HG02610 (cell line): Measurements from ENCODE around the gene SYNJ2.
A peak's percentile ranks its signal among the peaks of the same experiment; 100 is the strongest.

Experiments used
- ATAC-seq: cut with Tn5 transposase; IDR thresholded peaks from one replicate; pipeline ENCODE4 v1.9.1; 2021; ENCODE audit warnings: mild to moderate bottlenecking, moderate library complexity; ENCODE audit not compliant: unreplicated experiment

SYNJ2 gene

DNA sequence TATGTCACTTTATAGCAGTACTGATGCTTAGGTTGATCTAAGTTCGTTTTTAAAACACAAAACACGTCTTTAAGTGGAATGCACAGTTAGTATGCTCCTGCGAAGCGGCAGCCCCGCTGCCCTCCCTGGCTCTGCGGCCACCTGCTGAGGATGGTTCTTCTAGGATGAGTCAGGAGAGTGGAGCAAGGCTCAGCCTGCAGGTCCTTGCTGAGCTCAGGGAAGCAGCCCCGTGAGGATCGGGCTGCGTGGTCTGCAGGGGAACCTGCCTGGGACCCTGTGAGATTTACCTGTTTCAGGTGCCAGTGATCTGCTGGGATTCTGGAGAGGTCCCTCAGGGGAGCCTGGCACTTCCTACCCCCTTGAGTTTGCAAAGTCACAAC, 57.5 kb downstream of the SYNJ2 start:
- ATAC-seq = no peak

DNA sequence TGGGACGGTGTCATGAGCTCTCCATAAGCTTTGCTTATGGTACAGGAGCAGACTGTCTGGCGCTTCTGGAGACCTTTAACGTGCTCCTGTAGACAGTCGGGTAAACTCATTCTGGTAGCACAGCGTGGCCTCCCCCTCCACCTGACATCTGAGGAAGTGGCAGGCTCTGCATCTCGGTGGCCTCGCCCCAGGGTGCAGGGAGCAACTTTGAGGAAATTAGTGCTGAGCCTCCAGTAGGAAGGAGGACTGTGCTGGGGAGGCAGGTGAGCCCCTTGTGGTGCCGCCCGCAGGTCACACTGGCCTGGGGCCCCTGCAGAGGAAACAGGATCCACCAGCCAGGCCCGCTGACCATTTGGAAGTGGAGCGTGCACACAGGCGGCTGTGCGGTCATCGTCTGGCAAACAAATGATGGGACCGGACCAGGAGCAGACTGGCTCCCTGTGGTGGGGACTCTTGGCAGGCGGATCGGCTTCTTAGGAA, 57.9 kb downstream of the SYNJ2 start:
- peak; percentile 46 for ATAC-seq

DNA sequence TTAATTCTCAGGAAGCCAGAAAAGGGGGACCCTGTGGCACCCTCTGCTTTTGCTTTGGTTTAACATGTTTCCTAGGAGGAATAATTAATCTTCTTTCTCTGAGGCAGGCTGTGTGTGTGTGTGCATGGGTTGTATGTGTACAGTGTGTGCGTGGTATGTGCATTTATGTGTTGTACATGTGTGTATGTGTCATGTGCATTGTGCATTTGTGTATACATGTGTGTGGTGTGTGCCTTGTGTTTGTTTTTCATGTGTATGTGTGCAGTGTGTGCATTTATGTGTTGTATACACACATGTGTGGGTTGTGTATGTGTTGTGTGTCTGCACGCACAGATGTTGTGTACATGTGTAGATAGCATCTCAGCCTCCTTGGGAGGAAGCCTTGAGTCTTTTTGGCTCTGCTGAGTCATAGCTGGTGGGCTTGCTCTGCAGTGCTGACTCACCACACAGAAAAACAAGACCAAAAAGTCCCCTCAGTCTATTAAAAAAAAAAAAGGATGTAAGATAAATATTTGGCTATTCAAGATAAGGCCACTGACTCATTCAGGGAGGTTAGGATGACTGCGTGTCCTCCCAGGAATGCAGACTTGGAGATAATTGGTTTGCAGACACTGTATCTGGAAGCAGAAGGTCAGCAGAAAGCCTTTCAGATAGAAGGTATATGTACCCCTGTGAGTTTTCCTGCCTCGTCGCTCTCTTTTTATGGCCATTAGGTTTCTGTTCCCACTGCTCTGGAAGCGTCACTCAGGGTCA, 58.6 kb downstream of the SYNJ2 start:
- ATAC-seq = peak; percentile 85

DNA sequence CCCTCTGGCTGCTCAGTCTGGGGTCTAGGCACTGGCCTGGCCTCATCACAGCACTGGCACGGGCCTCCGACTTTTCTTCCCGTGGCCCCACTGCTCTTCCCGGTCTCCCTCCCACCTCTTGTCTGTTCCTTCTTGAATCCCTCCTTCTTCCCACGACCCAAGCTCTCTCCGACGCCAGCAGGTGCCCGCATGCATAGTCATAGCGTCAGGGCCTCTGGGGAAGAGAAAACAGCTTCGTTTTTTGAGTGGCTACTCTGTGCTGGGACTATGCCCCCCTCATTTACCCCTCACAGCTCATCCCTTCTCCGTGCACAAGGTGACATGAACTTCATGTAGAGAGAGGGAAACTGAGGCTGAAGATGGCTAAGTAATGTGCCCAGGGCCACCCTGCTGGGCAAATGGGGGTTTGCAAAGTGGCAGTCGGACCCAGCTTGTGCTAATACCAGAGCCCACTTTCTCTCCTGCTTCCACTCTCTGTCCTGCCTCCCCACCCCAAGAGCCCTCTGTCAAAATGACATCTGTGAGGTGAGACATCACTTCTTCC, 59.2 kb downstream of the SYNJ2 start:
- no peak for ATAC-seq

DNA sequence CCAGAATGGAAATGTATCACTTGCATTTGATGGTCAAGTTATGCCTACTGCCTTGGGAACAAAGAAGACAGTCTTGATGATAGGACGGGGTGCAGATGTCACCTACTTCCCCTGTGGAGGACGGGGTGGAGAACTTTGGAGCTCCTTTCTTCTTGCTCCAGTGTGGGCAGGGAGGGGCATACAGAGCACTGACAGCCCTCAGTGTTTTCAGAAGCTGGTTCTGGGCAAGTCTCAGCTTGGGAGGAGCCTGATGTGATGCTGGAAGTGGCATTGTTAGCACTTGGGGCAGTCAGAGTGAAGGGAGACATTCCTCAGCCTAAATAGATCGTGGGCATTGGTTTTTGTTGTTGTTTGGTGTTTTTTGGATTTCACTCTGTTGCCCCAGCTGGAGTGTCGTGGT, 59.7 kb downstream of the SYNJ2 start:
- no peak for ATAC-seq

DNA sequence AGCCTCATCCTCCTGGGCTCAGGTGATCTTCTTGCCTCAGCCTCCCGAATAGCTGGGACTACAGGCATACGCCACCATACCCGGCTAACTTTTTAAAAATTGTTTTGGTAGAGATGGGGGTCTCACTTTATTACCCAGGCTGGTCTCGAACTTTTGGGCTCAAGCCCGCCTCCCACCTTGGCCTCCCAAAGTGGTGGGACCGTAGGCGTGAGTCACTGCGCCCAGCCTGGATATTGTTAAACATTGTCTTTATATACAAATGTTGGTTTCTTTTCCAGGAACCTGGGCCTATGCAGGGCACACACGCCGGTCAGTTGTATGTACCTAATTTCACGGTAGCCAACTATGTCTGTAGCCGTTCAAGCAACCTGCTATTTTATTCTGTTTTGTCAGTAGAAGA, 60.1 kb downstream of the SYNJ2 start:
- ATAC-seq = no peak

DNA sequence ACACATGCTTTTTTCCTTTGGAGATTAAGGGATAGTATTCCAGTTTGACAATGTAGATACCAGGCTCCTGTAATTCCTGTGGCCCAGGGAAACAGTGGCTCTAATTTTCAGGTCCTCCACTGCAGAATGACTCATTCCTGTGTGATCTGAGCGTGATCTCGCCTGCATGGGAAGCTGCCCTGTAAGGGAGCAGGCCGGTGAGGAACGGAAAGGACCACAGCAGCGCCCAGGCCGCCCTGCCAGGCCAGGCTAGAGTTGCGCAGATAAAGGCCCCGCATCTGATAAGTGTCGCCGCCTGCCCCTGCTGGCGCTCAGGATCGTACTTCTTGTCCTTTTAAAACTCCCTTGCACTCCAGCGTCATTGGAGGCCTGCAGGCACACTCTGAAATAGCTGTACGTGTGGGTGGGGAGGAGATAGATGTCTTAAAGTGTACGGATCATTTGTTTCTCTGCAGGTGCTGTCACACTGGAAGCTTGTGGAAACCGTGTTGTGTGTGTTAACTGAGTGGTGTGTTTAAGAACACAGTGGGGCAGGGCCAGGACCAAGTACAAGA, 60.7 kb downstream of the SYNJ2 start:
- ATAC-seq = no peak

DNA sequence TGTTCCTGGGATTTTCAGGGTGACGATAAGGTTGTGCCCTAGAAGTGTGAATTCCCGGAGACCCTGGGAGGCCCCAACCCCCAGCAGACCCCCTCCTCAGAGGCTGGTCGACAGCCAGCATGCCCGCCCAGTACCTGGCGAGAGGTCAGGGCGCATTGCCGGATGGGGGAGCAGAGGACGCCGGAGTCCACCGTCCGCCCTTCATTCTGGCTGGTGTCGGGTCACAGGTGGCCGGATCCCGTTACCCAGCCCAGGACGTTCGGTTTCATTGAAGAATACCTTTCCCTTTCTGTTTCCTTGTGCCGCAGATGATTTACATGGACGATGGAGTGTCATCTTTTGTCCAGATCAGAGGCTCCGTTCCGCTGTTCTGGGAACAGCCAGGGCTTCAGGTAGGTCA, 61.3 kb downstream of the SYNJ2 start:
- no peak for ATAC-seq

DNA sequence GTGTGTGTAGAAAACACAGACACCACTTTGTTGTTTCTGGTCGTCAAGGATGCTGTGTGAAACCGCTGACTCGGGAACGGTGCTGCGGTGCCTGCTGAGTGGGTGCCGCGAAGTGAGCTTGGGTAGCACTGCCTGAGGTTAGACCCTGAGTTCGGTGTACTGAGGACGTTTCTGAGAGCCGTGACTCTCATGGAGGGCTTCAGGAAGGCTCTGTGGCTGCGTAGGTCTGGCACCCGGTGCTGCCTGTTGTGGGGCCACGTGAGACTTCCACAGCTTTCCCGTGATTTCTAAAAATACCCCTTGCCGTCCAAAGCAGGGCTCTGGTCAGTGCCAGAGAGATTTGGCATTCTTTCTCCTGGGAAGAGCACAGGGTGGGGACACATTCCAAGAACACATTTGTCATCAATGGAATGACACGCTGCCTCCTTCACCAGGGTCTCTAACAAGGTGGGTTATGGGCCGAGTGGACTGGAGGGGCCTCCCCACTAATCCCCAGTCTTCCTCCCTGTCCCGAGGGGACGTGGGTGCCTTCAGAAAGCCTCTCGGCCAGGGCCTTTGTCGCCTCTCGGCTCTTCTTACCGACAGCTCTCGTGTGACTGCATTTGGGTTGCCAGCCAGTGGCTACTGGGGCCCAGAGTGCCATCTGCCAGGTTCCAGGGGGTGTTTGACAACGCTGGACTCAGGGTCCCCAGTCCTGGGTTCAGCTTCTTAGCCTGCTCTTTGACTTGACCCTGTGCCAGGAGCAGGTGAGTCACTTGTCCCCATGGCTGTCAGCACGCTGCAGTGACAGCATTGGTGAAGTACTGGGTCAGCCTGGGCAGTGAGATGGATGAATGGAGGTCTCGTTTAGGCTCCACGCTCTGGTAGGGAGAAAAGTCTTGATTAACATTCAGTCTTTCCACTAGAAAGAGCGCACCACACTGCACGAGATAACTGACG, 62.2 kb downstream of the SYNJ2 start:
- no peak for ATAC-seq

DNA sequence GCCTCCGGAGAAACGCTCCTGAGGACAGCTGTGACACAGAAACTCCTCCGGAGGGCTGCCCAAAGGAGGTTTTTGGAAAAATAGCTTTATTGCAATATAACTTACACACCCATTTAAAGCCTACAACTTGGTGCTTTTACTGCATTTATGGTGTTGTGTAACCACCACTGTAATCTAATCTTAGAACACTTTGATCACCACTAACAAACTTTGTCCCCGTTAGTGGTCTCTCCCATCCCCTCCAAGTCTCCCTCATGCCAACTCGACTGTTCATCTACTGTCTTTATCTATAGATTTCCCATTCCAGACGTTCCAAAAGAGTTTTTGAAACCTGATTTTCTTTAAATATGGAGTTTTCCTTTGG, 62.8 kb downstream of the SYNJ2 start:
- ATAC-seq = no peak

DNA sequence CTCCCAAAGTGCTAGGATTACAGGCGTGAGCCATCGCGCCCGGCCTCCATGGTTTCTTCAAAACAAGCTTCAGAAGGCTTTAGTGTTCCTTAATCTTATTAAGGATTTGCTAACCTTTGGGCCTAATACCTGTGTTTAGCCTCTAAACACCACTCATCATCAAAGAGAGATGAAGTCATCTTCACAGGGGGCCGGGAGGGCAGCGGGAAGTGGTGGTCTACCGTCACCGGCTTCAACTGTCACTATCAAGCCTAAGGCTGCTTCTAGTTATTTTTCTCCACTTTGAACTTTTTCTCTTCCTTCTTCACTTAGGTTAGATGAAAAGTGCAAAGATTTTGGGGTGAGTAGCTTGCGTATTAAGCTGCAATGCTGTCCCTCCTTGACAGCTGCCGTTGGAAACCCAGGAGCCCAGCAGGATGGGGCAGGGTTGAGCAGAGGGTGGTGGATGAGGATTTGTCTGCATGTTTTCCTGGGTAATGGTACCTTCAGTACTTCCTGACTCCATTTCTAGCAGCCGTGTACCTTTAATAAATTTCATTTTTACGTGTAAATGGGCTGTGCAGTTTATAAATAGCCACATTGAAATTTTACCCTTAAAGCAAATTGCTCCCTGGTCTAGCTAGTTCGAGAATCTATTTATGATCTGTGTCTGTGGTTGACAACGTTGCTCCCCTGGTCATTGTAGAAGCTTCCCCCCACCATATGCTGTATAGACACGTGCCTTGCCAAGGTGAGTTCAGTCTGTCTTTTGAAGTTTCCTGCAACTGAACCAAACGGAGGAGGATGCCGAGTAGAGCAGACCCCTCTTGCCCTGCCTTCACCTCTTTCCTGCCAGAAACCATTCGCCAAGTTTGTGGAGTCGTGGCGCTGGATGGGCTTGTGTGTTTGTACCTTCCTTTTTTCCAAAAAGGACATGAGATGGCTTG, 64.8 kb downstream of the SYNJ2 start:
- no peak for ATAC-seq

DNA sequence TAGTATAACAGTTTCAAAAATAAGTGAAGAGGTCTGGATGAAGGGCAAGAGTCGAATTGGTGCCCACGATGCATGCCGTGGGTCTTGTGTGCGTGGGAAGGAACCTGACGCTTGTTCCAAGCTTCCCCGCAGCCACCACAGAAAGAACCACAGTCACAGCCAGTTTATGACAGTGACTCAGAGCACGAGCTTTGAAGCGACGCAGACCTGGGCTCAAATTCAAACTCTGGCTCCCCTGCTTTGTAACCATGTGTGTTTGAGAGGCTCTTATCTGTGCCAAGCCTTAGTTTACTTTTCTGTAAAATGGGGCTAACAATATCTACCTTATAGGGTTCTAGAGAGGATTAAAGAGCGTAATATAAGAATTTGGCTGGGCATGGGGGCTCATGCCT, 65.5 kb downstream of the SYNJ2 start:
- ATAC-seq = no peak

DNA sequence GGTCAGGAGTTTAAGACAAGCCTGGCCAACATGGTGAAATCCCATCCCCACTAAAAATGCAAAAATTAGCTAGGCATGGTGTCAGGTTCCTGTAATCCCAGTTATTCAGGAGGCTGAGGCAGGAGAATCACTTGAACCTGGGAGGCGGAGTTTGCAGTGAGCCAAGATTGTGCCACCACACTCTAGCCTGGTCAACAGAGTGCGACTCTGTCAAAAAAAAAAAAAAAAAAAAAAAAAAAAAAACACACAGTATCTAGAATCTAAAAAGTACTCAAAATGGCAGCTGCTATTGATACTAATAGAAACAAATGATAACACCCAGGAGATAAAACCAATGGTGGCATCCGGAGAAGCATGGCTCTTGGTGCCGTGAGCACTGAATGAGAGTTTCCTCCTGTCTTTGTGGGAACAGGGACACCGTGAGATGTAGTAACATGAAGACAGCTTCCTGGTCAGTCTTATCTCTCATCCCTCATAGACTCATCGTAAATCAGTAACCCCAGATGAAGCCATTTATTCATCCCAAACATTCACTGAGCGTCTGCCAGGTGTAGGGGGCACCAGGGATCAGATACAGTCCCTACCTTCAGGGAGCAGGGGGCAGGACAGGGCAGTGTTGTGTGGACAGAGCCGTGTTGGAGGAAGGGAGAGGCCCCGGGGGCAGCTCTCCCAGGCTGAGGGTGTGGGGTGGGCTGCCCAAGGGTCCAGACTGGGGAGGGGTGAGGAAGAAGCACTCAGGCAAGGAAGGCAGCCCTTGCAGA, 66.1 kb downstream of the SYNJ2 start:
- no peak for ATAC-seq

DNA sequence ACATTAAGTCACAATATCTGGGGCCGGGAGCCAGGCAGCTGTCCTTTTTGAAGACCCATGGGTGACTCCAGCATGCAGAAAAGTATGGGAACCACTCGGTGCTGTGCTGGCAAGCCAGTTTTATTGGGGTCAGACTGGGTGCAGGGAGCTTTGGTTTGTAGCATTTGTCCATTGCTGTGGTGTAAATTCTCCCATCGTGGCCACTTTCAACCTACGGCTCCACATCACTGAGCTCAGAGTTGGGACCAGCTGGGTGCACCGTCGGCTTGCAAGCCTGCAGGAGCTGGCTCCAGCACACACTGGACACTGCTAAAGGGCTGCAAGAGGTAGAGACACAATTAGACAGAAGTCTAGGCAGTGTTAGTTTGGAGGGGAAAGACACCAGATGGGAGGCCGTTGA, 66.9 kb downstream of the SYNJ2 start:
- no peak for ATAC-seq

DNA sequence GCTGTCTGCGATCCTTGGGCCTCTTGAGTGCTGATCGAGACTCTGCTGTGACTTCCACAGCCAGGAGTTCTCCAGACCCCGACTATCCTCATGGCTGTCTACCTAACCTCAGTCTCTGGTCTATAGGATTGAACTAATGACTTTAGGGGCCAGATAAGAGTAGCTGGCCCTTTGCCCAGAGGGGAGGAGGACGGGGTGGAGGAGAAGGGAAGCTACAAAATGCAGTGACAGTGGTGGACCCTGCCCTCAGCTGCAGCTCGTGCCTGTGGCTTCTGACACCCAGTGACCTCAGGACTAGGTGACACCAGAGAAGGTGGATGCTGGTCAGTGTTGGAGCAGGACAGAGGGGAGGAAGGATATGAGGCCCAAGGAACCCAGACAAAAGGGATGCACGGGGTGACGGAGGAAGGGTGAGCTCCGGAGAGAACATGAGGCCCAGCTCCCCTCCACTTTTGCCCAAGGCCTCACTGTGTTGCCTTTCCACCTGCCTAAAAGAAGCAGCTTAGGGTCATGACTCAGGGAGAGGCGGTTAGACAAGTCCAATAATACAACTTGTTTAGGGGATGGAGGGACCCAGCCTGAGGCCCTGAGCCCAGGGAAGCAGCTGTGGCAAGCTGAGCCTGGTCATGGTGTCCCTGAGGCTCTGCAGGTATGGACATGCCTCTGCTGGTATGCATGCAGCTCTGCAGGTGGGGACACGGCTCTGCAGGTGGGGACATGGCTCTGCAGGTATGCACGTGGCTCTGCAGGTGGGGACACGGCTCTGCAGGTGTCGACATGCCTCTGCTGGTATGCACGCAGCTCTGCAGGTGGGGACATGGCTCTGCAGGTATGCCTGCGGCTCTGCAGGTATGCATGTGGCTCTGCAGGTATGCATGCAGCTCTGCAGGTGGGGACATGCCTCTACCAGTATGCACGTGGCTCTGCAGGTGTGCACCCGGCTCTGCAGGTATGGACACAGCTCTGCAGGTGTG, 67.7 kb downstream of the SYNJ2 start:
- no peak for ATAC-seq

DNA sequence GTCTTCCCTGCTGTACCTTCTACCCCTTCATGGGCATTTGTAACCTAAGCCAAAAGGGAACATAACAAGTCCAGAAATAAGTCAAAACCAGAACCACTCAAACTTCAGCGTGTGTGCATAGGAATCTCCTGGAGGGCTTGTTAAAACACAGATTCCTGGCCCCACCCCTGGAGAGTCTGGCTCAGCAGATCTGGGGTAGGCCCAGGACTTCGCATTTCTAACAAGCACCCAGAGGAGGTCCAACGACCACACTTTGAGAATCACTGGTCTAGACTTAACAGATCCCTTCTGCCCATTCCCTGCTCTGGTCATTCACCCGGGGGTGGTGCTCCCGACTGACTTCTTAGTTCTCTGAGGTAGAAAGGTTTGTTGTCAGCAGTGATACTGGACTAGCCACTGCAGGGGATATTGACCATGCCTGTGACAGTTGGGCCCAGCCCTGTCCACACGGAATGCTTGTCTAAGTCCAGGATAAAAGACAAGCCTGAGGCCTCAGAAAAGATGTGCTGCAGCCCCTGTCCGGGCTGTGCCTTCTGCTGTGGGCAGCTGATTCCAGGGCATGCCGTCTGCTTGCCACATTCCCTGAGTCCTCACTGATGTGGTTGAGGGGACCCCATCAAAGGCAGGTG, 68.6 kb downstream of the SYNJ2 start:
- no peak for ATAC-seq

DNA sequence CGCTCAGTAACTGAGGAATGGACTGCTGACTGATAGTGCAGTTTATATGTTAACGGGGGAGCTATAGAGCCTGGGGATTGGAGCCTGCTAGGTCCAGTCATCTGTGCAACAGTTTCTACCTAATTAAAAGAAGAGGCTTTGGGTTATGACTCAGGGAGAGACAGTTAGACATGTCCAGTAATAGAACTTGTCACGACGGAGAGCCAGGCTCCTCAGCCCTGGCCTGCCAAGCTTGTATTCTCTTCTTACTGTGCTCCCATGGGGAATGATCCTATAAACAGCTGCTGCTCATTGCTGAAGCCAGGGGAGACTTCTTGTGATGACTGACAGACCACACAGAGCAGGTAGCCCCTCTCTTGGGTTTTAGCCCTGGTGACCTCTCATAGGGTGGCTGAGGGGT, 69.3 kb downstream of the SYNJ2 start:
- ATAC-seq = no peak

DNA sequence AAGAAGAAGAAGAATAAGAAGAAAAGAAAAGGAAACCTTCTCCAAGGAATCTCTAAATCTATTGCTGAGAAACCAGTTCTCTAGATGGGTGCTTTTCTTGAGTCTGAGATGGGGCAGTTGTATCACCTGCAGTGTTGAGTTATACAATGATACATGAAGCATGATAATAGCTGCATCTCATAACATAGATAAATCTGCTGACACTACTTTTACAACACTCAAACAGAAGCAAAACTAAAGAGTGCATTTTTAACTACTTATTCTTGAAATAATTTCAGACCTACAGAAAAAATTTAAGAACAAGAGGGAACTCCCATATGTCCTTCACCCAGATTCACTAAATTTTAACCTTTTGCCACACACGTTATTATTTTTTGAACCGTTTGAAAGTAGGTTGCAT, 70.3 kb downstream of the SYNJ2 start:
- no peak for ATAC-seq
